Measurements from ENCODE around the gene KLHL2. TPM values are rescaled to one million over a fixed set of nuclear protein-coding genes. Genes with fewer than 3 reads are reported as not detected.
"Not testable (repeated sequence)": the region's sequence is repeated elsewhere in the genome, so short reads cannot be mapped to it uniquely, and the experiment has no call there.

The KLHL2 gene
- total RNA-seq, 1 donor from 2014 or later: 51.8 TPM

GRCh38 chr4:165199722-165200121 is 7.6 kb upstream of the KLHL2 start:
- no peak for DNase-seq (ENCODE audit: low spot score)

- DNase-seq (ENCODE audit: low spot score): no peak
Measured at GRCh38 chr4:165201806-165202205, 5.6 kb upstream of the KLHL2 start.

DNA sequence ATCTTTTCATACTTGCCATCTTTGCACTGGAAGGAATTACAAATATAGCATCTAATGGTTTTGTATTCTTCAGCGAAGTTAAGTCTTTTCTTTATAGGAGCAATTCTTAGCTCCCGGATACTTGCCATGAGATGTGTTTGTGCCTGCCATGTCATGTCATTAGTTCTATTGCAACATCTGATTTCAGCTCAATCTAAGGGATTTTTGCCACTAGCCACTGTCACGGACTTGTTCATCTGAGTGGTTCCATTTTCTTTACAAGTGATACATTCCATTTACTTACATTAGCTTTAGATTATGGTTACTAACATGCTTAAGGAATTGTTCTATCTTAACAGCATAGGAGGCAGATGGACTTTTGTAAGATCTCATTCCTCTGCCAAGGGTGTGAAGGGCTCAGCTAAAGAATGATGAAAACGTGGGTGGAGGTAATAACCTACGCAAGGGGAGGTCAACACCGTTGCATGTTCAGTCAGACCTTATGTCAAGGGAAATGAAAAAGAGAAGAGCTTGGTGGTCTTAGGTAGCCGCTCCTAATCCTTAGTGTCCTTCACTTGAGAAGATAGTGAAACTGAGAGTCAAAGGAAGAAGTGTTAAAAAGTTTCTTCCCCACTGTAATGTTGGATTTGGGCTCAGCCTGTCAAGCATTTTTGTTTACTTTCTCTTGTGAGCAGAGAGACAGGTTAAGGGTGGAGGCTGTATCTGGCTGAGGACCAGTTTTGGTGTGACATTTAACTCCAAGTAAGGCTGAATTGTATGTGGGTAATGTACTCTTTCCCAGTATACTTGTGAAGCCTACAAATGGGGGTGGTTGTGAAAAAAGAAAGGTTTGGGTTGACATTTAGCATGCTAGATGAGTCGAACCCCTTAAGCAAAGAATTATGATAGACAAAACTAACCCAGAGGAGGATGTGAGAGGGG is 3.6 kb upstream of the KLHL2 start:
- DNase-seq (ENCODE audit: low spot score): no peak

- DNase-seq (ENCODE audit: low spot score): no peak
Measured at GRCh38 chr4:165204462-165204830, 2.9 kb upstream of the KLHL2 start.

DNA sequence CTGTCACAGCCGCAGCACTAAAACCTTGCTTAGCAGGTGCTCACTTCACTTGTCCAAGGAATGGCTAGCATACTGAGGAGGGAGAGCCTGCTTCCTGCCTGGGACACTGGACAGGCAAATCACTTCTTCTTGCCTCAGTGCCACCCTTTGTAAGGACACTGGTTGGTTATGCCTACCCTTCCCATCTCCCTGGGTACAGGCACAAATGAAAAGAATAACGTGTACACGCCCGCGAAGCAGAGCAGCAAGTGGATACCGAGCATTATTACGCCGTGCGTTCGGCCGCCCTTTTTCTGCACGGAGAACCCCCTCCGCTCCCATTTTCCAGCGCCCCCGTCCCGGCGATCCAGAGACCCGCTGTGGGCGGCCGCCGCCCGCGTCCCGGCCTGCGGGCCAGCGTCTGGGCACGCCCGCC is 338 bp upstream of the KLHL2 start:
- DNase-seq (ENCODE audit: low spot score): no peak

GRCh38 chr4:165208221-165208652 is 876 bp downstream of the KLHL2 start:
- peak; percentile 6 for DNase-seq (ENCODE audit: low spot score)

- no peak for DNase-seq (ENCODE audit: low spot score)
Measured at GRCh38 chr4:165208741-165209388, 1.5 kb downstream of the KLHL2 start.

GRCh38 chr4:165209796-165210195 is 2.4 kb downstream of the KLHL2 start:
- DNase-seq (ENCODE audit: low spot score): no peak

DNA sequence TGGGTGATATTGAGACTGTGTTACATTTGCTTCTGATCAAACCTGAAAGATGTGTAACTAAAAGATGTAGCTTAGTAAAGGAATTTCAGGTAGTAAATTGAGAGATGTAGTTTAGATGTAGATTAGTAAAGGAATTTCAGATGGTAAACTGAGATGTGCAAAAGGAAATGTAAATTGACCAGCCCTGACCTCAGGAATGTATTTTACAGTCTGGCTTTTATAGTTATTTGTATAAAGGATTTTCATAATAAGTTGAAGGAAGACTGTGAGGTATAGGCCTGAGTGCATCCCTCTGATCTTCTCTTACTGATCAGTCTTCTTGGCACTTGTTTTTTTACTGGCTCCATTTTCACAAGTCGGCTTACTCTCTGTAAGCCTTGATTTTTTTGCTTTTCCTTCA is 3.2 kb downstream of the KLHL2 start:
- no peak for DNase-seq (ENCODE audit: low spot score)

DNA sequence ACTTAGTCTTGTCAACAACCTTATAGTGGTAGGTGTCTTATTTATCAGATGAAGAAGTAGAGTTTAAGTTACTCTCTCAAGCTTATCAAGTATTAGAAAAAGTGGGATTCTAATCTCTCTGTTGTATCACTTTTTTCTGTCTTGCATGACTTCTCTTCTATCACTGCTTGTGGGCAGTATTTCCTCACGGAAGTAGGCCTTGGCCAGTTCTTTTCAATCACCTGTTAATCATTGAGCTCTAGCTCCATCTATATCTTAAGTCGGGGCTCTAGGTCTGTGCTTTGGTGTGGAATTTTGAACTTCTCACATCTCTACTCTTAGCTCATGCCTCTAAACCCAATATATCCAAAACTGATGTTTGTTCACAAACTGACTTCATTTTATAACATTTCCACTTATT is 5.3 kb downstream of the KLHL2 start:
- not testable (repeated sequence) for DNase-seq (ENCODE audit: low spot score)

DNA sequence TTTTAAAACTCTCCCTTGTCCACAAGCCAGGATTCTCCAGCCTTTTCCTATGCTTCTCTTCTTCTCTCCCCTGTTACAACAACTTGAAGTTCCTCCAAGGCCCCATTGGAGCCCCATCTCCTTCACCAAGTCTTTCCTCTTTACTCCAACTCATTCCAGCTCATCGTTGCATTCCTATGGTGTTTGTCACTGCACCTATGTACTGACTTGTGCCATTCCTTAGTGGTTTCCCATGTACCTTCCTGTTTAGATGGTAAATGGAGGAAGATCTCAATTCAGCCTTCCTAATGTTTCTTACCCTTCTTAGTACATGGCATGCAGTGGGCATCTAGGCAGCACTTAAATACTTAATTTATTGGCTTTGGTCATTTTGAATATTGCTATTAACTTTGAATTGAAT is 6.0 kb downstream of the KLHL2 start:
- not testable (repeated sequence) for DNase-seq (ENCODE audit: low spot score)

- DNase-seq (ENCODE audit: low spot score): not testable (repeated sequence)
Measured at GRCh38 chr4:165213991-165214709, 6.8 kb downstream of the KLHL2 start.

- DNase-seq (ENCODE audit: low spot score): not testable (repeated sequence)
Measured at GRCh38 chr4:165215034-165215751, 7.8 kb downstream of the KLHL2 start.

DNA sequence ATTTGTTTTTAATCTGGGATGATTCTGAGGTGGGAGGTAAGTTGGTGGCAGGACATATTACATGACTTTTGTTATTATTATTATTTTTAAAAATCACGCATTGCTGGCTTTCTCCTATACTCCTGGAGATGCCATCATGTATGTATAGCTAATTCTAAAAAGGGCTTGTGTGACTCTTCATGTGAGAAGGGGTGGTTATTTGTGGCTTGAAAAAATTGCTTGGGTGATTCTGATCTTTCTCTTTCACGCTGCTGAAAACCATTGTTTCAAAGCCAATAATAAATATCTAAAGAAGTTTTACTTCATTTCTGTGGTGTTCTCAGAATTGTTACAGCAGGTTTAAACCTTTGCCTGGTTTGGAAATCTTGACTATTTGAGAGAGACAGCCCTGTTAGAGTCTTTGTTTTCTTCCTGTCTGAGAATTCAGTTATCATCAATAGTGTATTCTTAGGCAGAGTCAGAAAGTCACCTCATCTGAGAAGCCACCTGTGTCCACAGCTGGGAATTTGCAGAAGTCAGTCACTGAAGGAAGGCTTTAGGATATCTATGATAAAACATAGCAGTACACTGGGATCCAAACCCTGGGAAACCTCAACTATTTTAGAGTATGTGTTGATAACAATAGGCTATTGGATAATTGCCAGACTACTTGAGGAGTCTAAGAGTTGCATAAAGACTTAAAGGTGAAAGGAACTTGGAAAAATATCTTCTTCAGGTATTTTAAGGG is 8.6 kb downstream of the KLHL2 start:
- not testable (repeated sequence) for DNase-seq (ENCODE audit: low spot score)

- no peak for DNase-seq (ENCODE audit: low spot score)
Measured at GRCh38 chr4:165217325-165217724, 10.0 kb downstream of the KLHL2 start.

DNA sequence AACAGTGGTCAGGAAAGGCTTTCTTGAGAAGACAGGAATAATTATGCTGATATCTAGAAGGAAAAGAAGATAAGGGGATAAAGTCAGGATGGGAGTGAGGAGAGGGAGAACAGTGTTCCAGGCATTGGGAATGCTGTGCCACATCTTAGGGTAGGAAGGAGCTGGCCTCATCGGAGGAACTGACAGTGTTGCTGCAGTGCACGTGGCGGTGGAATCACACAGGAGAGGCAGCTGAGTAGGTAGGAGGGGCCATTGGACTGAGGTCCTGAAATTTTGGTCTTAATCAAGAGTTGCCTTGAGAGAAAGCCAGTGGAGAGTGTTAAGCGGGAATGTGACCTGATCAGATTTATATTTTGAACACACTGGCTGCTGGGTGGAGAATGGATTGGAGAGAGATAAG is 13.9 kb downstream of the KLHL2 start:
- not testable (repeated sequence) for DNase-seq (ENCODE audit: low spot score)

- not testable (repeated sequence) for DNase-seq (ENCODE audit: low spot score)
Measured at GRCh38 chr4:165221993-165222650, 14.8 kb downstream of the KLHL2 start.

DNA sequence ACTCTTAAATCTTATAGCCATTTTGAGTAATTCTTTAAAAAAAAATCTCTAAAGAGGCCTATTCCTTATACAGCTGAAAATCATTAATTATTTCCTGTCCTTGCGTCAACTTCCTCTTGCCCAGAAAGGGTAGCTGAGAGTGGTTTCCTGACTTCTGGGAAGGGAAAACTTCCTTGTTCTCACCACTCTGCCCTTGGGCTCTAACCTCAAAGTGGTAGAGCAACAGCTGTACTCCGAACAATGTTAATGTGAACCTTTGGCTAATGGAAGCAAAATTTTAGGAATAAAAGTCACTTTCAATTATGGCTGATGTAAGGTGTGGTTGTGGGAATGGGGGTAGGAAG is 15.3 kb downstream of the KLHL2 start:
- DNase-seq (ENCODE audit: low spot score): peak; percentile 56

- not testable (repeated sequence) for DNase-seq (ENCODE audit: low spot score)
Measured at GRCh38 chr4:165227401-165227800, 20.0 kb downstream of the KLHL2 start.

DNA sequence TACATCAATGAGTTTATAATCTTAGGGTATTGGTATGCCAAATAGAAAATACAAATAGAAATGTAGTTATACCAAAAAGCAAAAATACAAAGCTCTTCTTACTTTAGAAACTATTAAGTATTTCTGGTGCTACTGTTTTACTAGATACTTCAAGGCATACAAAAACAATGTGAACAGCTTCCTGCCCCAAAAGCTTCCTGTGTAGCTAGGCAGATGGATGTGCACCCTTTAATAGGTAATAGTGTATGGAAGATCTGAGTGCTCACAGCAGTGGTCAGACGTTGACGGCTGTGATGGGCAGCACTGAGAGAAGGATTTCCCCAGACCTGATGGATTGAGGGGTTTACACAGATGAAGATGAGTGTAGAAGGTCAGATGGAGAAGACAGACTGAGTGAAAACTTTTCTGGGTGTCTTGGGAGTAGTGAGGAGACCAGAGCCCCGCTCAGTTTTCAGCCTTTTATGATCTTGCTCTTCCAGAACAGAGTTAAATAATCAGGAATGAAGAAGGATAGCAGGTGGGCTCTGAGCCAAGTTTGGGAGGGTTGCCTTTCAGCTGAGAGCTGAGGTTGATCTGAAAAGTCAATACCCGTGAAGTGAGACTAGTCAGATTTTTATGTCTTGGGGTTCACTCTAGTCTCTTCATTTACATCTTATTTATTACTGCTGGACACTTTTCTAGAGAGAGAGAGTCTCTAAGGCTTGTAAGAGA is 22.3 kb downstream of the KLHL2 start:
- DNase-seq (ENCODE audit: low spot score): not testable (repeated sequence)
